Spleen (tissue), 7 donors: ENCODE measurements around the gene ZNF248.

Experiments used
- CTCF ChIP-seq, 11 experiments: fragments of 200-600 bp in 7 of 11; fragments of 450-650 bp in 4 of 11; sonication (generic) in 4 of 11; IDR thresholded peaks in 8 of 11; conservative IDR thresholded peaks in 3 of 11; 1 replicate in 7 of 11; 2 replicates in 4 of 11; pipeline versions ENCODE4 v1.4.0 to v1.8.0; 2016 to 2021; ENCODE audit warnings: antibody characterized with exemption in 11 of 11, inconsistent platforms in 4 of 11, mild to moderate bottlenecking in 1 of 11
- POLR2A ChIP-seq, 3 donors: fragments of 450-650 bp; IDR thresholded peaks; one replicate each; pipeline ENCODE4 v1.5.1; 2017; ENCODE audit warnings: antibody characterized with exemption in 3 of 3, mild to moderate bottlenecking in 1 of 3
- donor health status: DM: no; HTN: no; CAD: no; lungs with moderate emphysema.
- donor health status: DM: no; HTN: no; CAD: no.
- donor health status: DM: no; HTN: no; CAD: no.

GRCh38 chr10:37803269-37803668 lies 54.1 kb downstream of the ZNF248 start:
- TF ChIP-seq CTCF (IDR thresholded peaks at IDR 0.05 in 8 of 11, conservative IDR thresholded peaks at IDR 0.05 in 3 of 11) (no peak), POLR2A (IDR thresholded peaks at IDR 0.05) (no peak)
